ENCODE measurements around the gene RAB3C.

GRCh38 chr5:58851153-58851552 lies 268.3 kb downstream of the RAB3C start:
- TF ChIP-seq, protein P1, sequence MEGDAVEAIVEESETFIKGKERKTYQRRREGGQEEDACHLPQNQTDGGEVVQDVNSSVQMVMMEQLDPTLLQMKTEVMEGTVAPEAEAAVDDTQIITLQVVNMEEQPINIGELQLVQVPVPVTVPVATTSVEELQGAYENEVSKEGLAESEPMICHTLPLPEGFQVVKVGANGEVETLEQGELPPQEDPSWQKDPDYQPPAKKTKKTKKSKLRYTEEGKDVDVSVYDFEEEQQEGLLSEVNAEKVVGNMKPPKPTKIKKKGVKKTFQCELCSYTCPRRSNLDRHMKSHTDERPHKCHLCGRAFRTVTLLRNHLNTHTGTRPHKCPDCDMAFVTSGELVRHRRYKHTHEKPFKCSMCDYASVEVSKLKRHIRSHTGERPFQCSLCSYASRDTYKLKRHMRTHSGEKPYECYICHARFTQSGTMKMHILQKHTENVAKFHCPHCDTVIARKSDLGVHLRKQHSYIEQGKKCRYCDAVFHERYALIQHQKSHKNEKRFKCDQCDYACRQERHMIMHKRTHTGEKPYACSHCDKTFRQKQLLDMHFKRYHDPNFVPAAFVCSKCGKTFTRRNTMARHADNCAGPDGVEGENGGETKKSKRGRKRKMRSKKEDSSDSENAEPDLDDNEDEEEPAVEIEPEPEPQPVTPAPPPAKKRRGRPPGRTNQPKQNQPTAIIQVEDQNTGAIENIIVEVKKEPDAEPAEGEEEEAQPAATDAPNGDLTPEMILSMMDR (IDR thresholded peaks at IDR 0.05; ENCODE audit: insufficient read depth, low read depth, low read length) = no peak
- no peak for TF ChIP-seq EZH2 (IDR thresholded peaks at IDR 0.05; ENCODE audit: insufficient read depth, low read length)
